ENCODE measurements around the gene RASSF3.

GRCh38 chr12:64673490-64674169 is 63.3 kb downstream of the RASSF3 start:
- TF ChIP-seq CTCF (IDR thresholded peaks at IDR 0.05), result no peak
- TF ChIP-seq POLR2A (IDR thresholded peaks at IDR 0.05), result no peak

Measured in body of pancreas (tissue), 4 donors.